Fibroblast of skin of left quadriceps (primary cell): ENCODE measurements around the gene WDR73.
A peak's percentile ranks its signal among the peaks of the same experiment; 100 is the strongest.
"Not testable (repeated sequence)": the region's sequence is repeated elsewhere in the genome, so short reads cannot be mapped to it uniquely, and the experiment has no call there.

Experiments
- DNase-seq, 2 experiments: peaks; one replicate each; pipeline ENCODE4 v3.0.0-alpha.2; 2013; ENCODE audit warnings: low read depth in 2 of 2

WDR73 gene

DNA sequence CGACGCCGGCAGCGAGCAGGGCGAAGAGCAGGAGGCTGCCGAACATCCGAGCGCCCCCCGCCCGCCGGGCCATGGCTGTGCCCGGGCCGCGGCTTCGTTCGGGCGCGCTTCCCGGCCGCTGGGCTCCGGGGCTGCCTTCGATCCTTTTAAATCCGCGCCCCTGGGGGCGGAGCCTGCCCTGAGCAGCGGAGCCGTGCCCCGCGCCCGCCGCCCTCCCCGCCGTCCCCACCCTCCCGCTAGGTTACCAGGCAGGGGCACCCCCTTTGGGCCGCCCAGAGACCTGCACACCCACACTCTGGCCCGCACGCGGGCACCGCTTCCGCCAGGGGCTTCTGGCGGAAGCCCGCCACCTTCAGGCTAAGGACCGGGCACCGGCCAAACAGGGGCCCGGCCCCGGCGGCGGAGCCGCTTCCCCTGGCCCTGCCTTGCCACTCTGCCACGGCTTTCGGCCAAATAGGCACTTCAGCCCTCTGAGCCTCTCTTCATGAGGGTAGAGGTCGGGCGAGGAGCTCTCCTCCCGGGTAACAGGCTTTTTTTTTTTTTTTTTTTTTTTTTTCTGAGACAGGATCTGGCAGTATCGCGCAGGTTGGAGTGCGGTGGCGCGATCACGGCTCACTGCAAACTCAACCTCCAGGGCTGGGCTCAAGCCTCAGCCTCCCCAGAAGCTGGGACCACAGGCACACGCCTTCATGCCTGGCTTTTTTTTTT is 4.2 kb upstream of the WDR73 start, which contains the start of gene NMB:
Gene NMB (minus strand): TSS at position 120 of the 708 bp plus-strand sequence. CDS start 47 bp downstream, at position 73.
- DNase-seq, result peak in 1 of 2 experiments; percentile 24

- no peak for DNase-seq
These were observed 3.6 kb upstream of the WDR73 start for GRCh38 chr15:84657748-84658079.

- no peak for DNase-seq
These were observed 2.9 kb upstream of the WDR73 start for GRCh38 chr15:84656972-84657371.

DNA sequence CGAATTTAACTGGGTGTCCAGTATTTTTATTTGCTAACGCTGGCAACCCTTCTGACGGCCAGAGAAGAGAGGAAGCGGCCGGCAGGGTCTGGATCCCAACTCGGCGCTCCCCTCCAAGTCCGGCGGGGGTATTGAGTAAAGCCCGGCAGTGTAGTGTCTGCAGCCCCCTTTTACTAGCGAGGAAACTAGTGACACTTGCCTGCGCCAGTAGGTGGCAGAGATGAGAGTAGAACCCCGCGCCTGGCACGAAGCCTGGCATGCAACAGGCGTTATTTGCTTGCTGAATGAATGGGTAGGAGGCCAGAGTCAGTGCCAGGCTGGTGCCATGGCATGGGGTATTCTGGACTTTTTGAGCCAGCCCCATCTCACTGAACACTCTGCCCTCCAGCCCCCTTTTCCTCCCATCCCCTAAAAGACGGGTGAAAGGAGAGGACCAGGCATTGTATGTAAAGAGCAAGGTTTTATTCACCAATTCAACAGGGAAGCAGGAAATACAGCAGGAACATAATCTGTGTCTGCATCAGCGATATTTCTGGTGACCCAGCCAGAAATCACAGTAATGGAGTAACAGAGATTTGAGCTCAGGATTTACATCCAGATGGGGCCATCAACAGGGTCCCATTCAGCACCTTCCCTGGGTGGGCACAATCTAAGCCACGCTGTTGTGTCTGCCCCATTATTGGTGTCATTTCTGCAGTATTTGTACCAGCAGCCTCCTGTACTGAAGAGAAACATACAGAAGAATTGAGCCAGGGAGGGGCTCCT is 788 bp upstream of the WDR73 start:
- peak; percentile 56 to 61 for DNase-seq

- DNase-seq, result no peak
These were observed 536 bp downstream of the WDR73 start for GRCh38 chr15:84653584-84653909.

DNA sequence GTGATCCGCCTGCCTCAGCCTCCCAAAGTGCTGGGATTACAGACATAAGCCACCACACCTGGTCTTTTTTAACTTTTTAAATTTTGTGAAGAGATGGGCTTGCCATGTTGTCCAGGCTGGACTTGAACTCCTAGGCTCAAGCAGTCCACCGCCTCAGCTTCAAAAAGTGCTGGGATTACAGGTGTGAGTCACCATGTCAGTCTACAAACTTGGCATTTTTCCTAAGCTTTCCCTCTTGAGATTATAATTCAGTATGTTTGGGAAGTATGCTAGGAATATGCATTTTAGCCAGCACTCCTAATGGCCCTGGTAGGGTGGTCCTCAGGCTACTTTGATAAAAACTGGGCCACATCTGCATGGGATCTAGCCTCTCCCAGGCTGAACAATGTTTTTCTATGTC is 4.4 kb downstream of the WDR73 start:
- DNase-seq, result no peak

GRCh38 chr15:84648539-84648938 is 5.5 kb downstream of the WDR73 start:
- no peak for DNase-seq

DNA sequence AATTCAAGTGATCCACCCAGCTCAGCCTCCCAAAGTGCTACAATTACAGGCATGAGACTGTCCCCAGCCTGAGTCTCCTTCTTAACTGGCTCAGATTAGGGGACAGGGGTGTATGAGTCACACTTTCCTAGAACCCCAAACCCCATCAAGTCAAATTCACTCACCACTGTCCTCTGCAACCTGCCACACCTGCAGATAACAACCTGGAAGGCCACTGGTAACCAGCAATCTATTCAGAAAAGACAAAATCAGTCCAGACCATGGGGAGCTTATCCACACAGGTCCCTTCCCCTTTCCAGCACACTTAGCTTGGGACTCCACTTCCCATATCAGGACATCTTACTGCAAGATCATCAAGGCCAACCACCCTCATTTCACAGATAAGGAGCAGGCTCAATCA is 6.4 kb downstream of the WDR73 start:
- DNase-seq, result no peak

GRCh38 chr15:84645997-84646396 is 8.1 kb downstream of the WDR73 start:
- no peak for DNase-seq

DNA sequence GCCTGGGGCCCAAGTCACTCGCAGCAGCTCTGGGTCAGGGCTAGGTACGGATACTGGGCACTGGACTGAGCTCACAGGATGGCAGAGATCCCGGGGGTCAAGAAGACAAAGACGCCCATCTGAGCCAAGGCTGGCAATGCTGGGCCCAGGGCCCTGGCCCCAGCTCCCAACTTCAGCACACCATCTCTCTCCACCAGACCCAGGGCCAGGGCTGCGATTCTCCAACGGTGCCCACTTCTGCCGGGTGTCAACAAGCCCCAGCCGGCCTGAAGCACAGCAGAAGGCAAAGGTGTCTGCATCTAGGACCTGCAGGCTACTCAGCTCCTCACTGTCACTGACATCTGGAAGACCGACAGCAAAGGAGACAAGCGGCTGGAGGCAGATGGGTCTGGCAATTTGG is 8.6 kb downstream of the WDR73 start:
- DNase-seq, result no peak

DNA sequence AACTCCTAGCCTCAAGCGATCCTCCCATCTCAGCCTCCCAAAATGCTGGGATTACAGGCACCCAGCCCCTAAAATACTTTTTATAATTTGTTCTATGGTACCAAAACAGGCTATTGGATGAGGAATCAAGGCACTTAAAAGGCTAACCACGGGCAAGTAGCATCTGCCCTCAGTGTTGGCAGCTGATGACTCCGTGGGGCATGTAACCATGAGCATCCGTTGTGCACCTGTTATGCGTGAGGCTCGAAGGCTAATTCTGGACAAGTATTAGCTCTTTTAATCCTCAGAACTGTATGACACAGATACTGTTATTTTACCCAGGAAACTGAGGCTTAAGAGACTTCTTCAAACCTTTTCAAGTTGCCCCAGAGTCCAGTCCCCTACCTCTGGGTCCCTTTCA is 10.2 kb downstream of the WDR73 start:
- no peak for DNase-seq

DNA sequence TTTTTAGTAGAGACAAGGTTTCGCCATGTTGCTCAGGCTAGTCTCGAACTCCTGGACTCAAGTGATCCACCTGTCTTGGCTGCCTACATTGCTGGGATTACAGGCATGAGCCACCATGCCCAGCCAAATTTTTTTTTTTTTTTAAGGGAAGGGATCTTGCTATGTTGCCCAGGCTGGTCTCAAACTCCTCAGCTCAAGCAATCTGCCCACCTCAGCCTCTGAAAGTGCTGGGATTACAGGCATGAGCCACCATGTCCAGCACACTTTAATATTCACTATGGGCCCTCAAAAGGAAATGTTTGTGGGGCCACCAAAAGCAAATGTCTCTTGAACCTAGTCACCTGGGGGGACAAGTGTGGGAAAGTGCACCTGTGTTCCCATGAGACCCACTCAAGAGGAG is 11.4 kb downstream of the WDR73 start:
- DNase-seq, result not testable (repeated sequence)

- DNase-seq, result not testable (repeated sequence)
These were observed 12.2 kb downstream of the WDR73 start for GRCh38 chr15:84641871-84642270.

DNA sequence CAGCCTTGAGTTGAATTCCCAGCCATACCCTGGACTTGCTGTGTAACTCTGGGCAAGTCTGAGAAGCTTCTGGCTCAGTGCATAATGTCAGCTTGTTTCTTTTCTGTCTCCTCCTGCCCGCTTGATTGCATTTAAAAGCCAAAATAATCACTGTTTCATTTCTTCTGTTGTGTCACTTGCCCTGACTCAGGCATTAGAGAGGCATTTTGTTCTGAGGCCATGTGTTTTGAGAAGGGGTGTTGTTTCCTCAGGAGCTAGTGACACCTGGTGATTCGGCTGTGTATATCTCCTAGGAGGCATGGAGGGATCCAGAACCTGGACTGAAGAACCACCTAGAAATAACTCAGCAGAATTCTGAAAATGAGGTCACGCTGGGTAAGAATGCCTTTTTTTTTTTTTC is 16.0 kb downstream of the WDR73 start:
- DNase-seq, result no peak

GRCh38 chr15:84634228-84634837 is 19.8 kb downstream of the WDR73 start:
- no peak for DNase-seq

GRCh38 chr15:84633311-84634227 is 20.5 kb downstream of the WDR73 start:
- DNase-seq, result peak; percentile 33 to 36

DNA sequence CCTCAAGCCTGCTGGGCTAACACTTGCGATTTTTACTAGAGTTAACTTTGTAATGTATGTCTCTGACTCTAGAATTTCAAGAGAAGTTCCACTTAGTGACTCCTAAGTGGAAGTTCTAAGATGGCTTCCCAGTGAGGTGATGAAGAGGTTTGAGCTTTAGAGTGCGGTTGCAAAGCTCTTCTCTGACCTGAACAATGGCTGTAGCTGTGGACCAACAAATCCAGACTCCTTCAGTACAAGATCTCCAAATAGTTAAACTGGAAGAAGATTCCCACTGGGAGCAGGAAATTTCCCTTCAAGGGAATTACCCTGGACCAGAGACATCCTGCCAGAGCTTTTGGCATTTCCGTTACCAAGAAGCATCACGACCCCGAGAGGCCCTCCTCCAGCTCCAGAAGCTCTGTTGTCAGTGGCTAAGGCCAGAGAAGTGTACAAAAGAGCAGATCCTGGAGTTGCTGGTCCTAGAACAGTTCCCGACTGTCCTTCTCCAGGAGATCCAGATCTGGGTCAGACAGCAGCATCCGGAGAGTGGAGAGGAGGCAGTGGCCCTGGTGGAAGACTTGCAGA is 22.3 kb downstream of the WDR73 start:
- DNase-seq, result no peak

GRCh38 chr15:84629033-84629432 is 25.1 kb downstream of the WDR73 start:
- no peak for DNase-seq

DNA sequence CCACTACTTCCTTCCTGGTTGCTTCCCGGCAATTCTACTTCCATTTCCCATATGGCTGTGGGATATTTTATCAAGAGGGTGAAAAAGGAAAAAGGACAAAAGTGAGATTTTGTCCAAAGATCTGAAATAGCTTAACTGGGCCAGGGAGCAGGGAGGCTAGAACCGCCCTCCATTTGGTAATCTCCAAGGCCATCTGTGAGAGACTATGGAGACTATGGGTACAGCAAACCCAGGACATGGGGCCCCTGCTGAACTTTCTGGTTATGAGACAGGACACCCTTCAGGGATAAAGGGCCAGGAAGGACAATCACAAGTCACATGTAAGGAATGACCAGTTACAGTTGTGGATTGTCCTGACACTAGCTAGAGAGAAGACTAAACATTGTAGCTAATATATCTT is 29.0 kb downstream of the WDR73 start:
- DNase-seq, result no peak

DNA sequence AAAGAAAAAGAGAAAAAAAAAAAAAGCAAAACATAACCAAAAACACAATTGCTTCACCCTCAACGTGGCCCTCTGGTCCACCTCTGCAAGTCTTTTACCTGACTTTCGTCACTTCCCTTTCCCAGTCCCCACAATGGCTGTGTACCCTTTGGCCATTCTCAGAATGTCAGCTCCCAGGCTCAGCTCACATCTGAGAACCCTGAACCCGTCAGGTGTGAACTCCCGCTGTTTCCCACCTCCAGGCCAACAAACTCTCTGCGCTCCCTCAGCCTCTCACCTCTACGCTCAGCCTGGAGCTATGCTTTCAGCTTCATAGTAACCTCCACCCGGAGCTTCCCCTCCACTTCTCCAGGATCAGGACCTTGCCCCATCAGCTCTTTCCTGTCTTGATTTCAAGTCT is 29.7 kb downstream of the WDR73 start:
- no peak for DNase-seq

DNA sequence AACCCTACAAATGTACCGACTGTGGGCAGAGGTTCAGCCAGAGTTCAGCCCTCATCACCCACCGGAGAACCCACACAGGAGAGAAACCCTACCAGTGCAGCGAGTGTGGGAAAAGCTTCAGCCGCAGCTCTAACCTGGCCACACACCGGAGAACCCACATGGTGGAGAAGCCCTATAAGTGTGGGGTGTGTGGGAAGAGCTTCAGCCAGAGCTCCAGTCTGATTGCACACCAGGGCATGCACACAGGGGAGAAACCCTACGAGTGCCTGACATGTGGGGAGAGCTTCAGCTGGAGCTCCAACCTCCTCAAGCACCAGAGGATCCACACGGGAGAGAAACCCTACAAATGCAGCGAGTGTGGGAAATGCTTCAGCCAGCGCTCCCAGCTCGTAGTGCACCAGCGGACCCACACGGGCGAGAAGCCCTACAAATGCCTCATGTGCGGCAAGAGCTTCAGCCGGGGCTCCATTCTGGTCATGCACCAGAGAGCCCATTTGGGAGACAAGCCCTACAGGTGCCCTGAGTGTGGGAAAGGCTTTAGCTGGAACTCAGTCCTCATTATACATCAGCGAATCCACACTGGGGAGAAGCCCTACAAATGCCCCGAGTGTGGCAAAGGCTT is 32.6 kb downstream of the WDR73 start:
- no peak for DNase-seq
